HEK293 (cell line): ENCODE data around the gene EN2.
"Not testable (repeated sequence)": the region's sequence is repeated elsewhere in the genome, so short reads cannot be mapped to it uniquely, and the experiment has no call there.

Source experiments
- CTCF ChIA-PET: fragments of 350-600 bp; formaldehyde crosslinking; extraction: SDS; loops from one replicate; lab custom pipeline; 2021; ENCODE audit warnings: antibody characterized with exemption; lab: Yijun Ruan, JAX
- POLR2A ChIA-PET: fragments of 300-600 bp; formaldehyde crosslinking; extraction: SDS; loops from one replicate; lab custom pipeline; 2020; ENCODE audit warnings: antibody characterized with exemption, inconsistent platforms; lab: Yijun Ruan, JAX
- H3K27ac ChIP-seq: fragments of 200-500 bp; sonication (Bioruptor generic); 2 replicates; pipeline ENCODE4 v1.5.1; 2014; ENCODE audit warnings: low read depth, low read length, control low read depth, inconsistent platforms; ENCODE audit errors: extremely low read depth
- H3K36me3 ChIP-seq, 2 experiments: fragments of 200-500 bp in 1 of 2; sonication (Bioruptor generic) in 1 of 2; 1 replicate in 1 of 2; 2 replicates in 1 of 2; pipeline ENCODE4 v1.5.1; 2014 to 2017; ENCODE audit warnings: inconsistent platforms in 2 of 2, low read length in 2 of 2; ENCODE audit not compliant: control insufficient read depth in 2 of 2, insufficient read depth in 1 of 2
- H3K4me1 ChIP-seq: fragments of 200-500 bp; sonication (Bioruptor generic); 2 replicates; pipeline ENCODE4 v1.5.1; 2014; ENCODE audit warnings: mild to moderate bottlenecking, low read length, inconsistent platforms; ENCODE audit not compliant: control insufficient read depth, insufficient read depth
- H3K4me3 ChIP-seq: 2 replicates; pipeline ENCODE4 v1.5.1; 2011; ENCODE audit warnings: low read depth, mild to moderate bottlenecking, control low read depth, low read length, moderate library complexity
- H3K9me3 ChIP-seq: fragments of 200-500 bp; sonication (Bioruptor generic); 2 replicates; pipeline ENCODE4 v1.5.1; 2014; ENCODE audit warnings: low read depth, low read length, inconsistent platforms; ENCODE audit not compliant: control insufficient read depth, insufficient read depth
- IKZF3 ChIP-seq: fragments of 450-650 bp; IDR thresholded peaks from 2 replicates; pipeline ENCODE4 v1.5.0; 2018; ENCODE audit warnings: missing biosample characterization, mild to moderate bottlenecking, missing genetic modification characterization, moderate library complexity
- YY1 ChIP-seq: fragments of 450-650 bp; formaldehyde crosslinking; IDR thresholded peaks from 2 replicates; pipeline ENCODE4 v1.5.1; 2018; ENCODE audit warnings: missing biosample characterization, missing genetic modification characterization
- ZIC2 ChIP-seq: fragments of 450-650 bp; formaldehyde crosslinking; IDR thresholded peaks from 2 replicates; pipeline ENCODE4 v1.5.1; 2016; ENCODE audit warnings: missing biosample characterization, missing genetic modification characterization
- ZNF132 ChIP-seq: fragments of 450-650 bp; formaldehyde crosslinking; IDR thresholded peaks from 2 replicates; pipeline ENCODE4 v1.5.1; 2017; ENCODE audit warnings: missing biosample characterization, missing genetic modification characterization, borderline replicate concordance
- ZNF239 ChIP-seq: fragments of 450-650 bp; formaldehyde crosslinking; IDR thresholded peaks from 2 replicates; pipeline ENCODE4 v1.5.1; 2016; ENCODE audit warnings: missing biosample characterization, missing genetic modification characterization
- ZNF37A ChIP-seq: fragments of 450-650 bp; IDR thresholded peaks from 2 replicates; pipeline ENCODE4 v1.5.1; 2018; ENCODE audit warnings: missing biosample characterization, missing genetic modification characterization
- ZNF621 ChIP-seq: fragments of 450-650 bp; formaldehyde crosslinking; IDR thresholded peaks from 2 replicates; pipeline ENCODE4 v1.5.1; 2017; ENCODE audit warnings: missing biosample characterization, missing genetic modification characterization
- ZNF626 ChIP-seq: fragments of 450-650 bp; sonication (Bioruptor Pico); formaldehyde crosslinking; IDR thresholded peaks from 2 replicates; pipeline ENCODE4 v1.5.1; 2018; ENCODE audit warnings: missing biosample characterization, missing genetic modification characterization, inconsistent platforms
- TF ChIP-seq, protein P1 (sequence below): fragments of 450-650 bp; formaldehyde crosslinking; IDR thresholded peaks from 2 replicates; pipeline ENCODE4 v1.5.1; 2017; ENCODE audit warnings: missing biosample characterization, missing genetic modification characterization
- TF ChIP-seq, protein P2 (sequence below): fragments of 450-650 bp; formaldehyde crosslinking; IDR thresholded peaks from 2 replicates; pipeline ENCODE4 v1.5.1; 2016; ENCODE audit warnings: missing biosample characterization, missing genetic modification characterization
- TF ChIP-seq, protein P3 (sequence below): fragments of 450-650 bp; formaldehyde crosslinking; IDR thresholded peaks from 2 replicates; pipeline ENCODE4 v1.5.1; 2017; ENCODE audit warnings: missing biosample characterization, missing genetic modification characterization
- TF ChIP-seq, protein P4 (sequence below): fragments of 450-650 bp; formaldehyde crosslinking; IDR thresholded peaks from 2 replicates; pipeline ENCODE4 v1.5.1; 2016; ENCODE audit warnings: missing biosample characterization, missing genetic modification characterization
- TF ChIP-seq, protein P5 (sequence below): fragments of 450-650 bp; formaldehyde crosslinking; IDR thresholded peaks from 2 replicates; pipeline ENCODE4 v1.5.1; 2016; ENCODE audit warnings: missing biosample characterization, missing genetic modification characterization
- TF ChIP-seq, protein P6 (sequence below): fragments of 450-650 bp; formaldehyde crosslinking; IDR thresholded peaks from 2 replicates; pipeline ENCODE4 v1.5.1; 2017; ENCODE audit warnings: missing biosample characterization, mild to moderate bottlenecking, missing genetic modification characterization, moderate library complexity
- TF ChIP-seq, protein P7 (sequence below): fragments of 450-650 bp; formaldehyde crosslinking; IDR thresholded peaks from 2 replicates; pipeline ENCODE4 v1.5.1; 2016; ENCODE audit warnings: missing biosample characterization, missing genetic modification characterization, low read depth

The EN2 gene

DNA sequence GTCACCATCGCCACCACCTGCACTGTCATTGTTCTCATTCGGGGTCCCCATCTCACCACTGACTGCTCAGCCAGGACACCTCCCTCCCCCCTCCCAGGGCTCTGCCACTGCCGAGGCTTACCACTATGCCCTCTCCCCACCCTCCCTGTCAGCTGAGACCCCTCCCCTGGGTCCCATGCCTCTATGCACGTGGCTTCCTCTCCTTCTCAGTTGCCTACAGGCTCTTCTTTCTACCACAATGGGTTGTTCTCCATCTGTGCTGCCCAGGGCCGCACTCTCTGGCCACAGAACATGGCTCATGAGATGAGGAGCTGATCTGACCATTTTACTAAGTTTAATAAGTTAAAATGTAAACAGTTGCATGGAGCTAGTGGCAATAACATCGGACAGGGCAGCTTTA is 16.1 kb upstream of the EN2 start:
- POLR2A ChIA-PET, result no interaction called here
- TF ChIP-seq ZNF621 (tag by site-specific recombination), result no peak
- no peak for TF ChIP-seq ZNF626 (tag by site-specific recombination)
- TF ChIP-seq, protein P1, sequence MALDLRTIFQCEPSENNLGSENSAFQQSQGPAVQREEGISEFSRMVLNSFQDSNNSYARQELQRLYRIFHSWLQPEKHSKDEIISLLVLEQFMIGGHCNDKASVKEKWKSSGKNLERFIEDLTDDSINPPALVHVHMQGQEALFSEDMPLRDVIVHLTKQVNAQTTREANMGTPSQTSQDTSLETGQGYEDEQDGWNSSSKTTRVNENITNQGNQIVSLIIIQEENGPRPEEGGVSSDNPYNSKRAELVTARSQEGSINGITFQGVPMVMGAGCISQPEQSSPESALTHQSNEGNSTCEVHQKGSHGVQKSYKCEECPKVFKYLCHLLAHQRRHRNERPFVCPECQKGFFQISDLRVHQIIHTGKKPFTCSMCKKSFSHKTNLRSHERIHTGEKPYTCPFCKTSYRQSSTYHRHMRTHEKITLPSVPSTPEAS (tag by site-specific recombination), result no peak
- TF ChIP-seq, protein P2, sequence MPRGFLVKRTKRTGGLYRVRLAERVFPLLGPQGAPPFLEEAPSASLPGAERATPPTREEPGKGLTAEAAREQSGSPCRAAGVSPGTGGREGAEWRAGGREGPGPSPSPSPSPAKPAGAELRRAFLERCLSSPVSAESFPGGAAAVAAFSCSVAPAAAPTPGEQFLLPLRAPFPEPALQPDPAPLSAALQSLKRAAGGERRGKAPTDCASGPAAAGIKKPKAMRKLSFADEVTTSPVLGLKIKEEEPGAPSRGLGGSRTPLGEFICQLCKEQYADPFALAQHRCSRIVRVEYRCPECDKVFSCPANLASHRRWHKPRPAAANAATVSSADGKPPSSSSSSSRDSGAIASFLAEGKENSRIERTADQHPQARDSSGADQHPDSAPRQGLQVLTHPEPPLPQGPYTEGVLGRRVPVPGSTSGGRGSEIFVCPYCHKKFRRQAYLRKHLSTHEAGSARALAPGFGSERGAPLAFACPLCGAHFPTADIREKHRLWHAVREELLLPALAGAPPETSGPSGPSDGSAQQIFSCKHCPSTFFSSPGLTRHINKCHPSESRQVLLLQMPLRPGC (tag by site-specific recombination), result no peak
- TF ChIP-seq, protein P3, sequence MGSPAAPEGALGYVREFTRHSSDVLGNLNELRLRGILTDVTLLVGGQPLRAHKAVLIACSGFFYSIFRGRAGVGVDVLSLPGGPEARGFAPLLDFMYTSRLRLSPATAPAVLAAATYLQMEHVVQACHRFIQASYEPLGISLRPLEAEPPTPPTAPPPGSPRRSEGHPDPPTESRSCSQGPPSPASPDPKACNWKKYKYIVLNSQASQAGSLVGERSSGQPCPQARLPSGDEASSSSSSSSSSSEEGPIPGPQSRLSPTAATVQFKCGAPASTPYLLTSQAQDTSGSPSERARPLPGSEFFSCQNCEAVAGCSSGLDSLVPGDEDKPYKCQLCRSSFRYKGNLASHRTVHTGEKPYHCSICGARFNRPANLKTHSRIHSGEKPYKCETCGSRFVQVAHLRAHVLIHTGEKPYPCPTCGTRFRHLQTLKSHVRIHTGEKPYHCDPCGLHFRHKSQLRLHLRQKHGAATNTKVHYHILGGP, result no peak
- TF ChIP-seq ZIC2, result no peak
- TF ChIP-seq, protein P4, sequence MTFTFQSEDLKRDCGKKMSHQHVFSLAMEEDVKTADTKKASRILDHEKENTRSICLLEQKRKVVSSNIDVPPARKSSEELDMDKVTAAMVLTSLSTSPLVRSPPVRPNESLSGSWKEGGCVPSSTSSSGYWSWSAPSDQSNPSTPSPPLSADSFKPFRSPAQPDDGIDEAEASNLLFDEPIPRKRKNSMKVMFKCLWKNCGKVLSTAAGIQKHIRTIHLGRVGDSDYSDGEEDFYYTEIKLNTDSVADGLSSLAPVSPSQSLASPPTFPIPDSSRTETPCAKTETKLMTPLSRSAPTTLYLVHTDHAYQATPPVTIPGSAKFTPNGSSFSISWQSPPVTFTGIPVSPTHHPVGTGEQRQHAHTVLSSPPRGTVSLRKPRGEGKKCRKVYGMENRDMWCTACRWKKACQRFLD (tag by site-specific recombination), result no peak
- TF ChIP-seq ZNF132 (tag by site-specific recombination), result no peak
- TF ChIP-seq YY1, result no peak
- TF ChIP-seq IKZF3 (tag by site-specific recombination), result no peak
- TF ChIP-seq, protein P5, sequence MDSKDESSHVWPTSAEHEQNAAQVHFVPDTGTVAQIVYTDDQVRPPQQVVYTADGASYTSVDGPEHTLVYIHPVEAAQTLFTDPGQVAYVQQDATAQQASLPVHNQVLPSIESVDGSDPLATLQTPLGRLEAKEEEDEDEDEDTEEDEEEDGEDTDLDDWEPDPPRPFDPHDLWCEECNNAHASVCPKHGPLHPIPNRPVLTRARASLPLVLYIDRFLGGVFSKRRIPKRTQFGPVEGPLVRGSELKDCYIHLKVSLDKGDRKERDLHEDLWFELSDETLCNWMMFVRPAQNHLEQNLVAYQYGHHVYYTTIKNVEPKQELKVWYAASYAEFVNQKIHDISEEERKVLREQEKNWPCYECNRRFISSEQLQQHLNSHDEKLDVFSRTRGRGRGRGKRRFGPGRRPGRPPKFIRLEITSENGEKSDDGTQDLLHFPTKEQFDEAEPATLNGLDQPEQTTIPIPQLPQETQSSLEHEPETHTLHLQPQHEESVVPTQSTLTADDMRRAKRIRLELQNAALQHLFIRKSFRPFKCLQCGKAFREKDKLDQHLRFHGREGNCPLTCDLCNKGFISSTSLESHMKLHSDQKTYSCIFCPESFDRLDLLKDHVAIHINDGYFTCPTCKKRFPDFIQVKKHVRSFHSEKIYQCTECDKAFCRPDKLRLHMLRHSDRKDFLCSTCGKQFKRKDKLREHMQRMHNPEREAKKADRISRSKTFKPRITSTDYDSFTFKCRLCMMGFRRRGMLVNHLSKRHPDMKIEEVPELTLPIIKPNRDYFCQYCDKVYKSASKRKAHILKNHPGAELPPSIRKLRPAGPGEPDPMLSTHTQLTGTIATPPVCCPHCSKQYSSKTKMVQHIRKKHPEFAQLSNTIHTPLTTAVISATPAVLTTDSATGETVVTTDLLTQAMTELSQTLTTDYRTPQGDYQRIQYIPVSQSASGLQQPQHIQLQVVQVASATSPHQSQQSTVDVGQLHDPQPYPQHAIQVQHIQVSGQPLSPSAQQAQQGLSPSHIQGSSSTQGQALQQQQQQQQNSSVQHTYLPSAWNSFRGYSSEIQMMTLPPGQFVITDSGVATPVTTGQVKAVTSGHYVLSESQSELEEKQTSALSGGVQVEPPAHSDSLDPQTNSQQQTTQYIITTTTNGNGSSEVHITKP (tag by site-specific recombination), result no peak
- TF ChIP-seq, protein P6, sequence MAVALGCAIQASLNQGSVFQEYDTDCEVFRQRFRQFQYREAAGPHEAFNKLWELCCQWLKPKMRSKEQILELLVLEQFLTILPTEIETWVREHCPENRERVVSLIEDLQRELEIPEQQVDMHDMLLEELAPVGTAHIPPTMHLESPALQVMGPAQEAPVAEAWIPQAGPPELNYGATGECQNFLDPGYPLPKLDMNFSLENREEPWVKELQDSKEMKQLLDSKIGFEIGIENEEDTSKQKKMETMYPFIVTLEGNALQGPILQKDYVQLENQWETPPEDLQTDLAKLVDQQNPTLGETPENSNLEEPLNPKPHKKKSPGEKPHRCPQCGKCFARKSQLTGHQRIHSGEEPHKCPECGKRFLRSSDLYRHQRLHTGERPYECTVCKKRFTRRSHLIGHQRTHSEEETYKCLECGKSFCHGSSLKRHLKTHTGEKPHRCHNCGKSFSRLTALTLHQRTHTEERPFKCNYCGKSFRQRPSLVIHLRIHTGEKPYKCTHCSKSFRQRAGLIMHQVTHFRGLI (tag by site-specific recombination), result no peak
- no peak for TF ChIP-seq ZNF37A (tag by site-specific recombination)
- no peak for TF ChIP-seq ZNF239

DNA sequence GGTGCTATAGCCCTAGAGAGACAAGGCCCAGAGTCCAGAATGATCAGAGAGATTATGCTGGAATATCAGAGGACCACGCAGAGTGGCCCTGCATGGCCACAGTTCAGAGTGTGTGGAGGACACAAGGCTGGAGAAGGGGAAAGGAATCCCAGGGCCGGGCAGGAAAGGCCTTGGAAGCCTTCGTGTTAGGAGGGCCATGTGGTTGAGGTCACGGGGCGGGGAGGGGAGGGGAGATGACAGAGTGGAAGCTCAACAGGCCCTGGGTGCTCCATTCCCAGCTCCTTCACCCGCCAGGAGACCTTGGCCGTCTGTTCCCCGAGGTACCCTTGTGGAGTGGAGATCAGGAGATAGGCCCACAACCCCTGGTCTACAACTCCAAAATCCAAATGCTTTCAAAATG is 13.2 kb upstream of the EN2 start:
- TF ChIP-seq, protein P7, sequence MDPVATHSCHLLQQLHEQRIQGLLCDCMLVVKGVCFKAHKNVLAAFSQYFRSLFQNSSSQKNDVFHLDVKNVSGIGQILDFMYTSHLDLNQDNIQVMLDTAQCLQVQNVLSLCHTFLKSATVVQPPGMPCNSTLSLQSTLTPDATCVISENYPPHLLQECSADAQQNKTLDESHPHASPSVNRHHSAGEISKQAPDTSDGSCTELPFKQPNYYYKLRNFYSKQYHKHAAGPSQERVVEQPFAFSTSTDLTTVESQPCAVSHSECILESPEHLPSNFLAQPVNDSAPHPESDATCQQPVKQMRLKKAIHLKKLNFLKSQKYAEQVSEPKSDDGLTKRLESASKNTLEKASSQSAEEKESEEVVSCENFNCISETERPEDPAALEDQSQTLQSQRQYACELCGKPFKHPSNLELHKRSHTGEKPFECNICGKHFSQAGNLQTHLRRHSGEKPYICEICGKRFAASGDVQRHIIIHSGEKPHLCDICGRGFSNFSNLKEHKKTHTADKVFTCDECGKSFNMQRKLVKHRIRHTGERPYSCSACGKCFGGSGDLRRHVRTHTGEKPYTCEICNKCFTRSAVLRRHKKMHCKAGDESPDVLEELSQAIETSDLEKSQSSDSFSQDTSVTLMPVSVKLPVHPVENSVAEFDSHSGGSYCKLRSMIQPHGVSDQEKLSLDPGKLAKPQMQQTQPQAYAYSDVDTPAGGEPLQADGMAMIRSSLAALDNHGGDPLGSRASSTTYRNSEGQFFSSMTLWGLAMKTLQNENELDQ, result no peak
- Histone ChIP-seq H3K4me1 (no peaks in the 10 kb centered on the region; the same call in 1 of the 2 replicates), H3K36me3 (no peaks in the 10 kb centered on the region), H3K4me3 (no peak overlapping the region), H3K27ac (no peak overlapping the region), H3K9me3 (no peaks in the 10 kb centered on the region)
- ChIA-PET CTCF (interaction anchor here (0.5 kb wide), 1 partner anchor 539 kb away, joined by 3 read pairs; no protein-coding TSS in a partner anchor), POLR2A (interaction anchor here (1.2 kb wide), 1 partner anchor 12 kb away, joined by 3 read pairs; no protein-coding TSS in a partner anchor)

More for the DNA sequence above, 16.1 kb upstream of the EN2 start:
- no peaks in the 10 kb centered on the region for H3K36me3 ChIP-seq
- no peak overlapping the region for H3K27ac ChIP-seq
- no peak overlapping the region for H3K4me3 ChIP-seq
- CTCF ChIA-PET, result interaction anchor here (0.8 kb wide), 1 partner anchor 39 kb away, joined by 3 read pairs; no protein-coding TSS in a partner anchor
- H3K9me3 ChIP-seq, result no peaks in the 10 kb centered on the region
- H3K4me1 ChIP-seq, result no peaks in the 10 kb centered on the region

DNA sequence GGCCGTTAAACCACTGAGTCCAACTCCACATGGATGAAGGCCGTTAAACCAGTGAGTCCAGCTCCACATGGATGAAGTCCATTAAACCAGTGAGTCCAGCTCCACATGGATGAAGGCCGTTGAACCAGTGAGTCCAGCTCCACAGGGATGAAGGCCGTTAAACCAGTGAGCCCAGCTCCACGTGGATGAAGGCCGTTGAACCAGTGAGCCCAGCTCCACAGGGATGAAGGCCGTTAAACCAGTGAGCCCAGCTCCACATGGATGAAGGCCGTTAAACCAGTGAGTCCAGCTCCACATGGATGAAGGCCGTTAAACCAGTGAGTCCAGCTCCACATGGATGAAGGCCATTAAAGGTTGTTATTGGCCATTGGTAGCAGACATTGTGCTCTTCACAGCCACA is 12.3 kb upstream of the EN2 start:
- CTCF ChIA-PET, H3K9me3 ChIP-seq, H3K36me3 ChIP-seq, H3K4me3 ChIP-seq, H3K27ac ChIP-seq, H3K4me1 ChIP-seq: not testable (repeated sequence)
- POLR2A ChIA-PET, result interaction anchor here (1.2 kb wide), 1 partner anchor 11 kb away, joined by 3 read pairs; no protein-coding TSS in a partner anchor
